GM21423 (cell line): ENCODE measurements around the gene CRY2.

Source experiments
- ATAC-seq: cut with Tn5 transposase; IDR thresholded peaks from one replicate; pipeline ENCODE4 v1.9.1; 2021; ENCODE audit warnings: mild to moderate bottlenecking, moderate library complexity; ENCODE audit not compliant: unreplicated experiment

Gene CRY2

DNA sequence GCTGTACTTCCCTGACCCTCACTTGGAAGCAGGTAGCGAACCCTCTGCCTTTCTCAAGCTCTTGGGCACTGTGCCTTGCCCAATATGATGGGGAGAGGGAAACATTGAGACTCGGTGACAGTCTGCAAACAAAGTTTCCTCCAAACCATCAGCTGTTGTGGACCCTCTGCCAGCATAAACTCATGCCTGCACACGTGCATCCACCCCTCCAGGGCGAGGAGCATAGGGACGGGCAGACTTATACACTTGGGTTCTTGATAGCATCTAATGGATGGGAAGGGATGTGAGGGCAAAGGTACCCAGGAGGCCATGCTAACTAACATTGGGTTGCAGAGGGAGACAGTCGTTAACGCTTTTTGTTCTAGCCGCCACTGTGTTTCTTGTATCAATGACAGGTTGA, 29.9 kb downstream of the CRY2 start:
- no peak for ATAC-seq

DNA sequence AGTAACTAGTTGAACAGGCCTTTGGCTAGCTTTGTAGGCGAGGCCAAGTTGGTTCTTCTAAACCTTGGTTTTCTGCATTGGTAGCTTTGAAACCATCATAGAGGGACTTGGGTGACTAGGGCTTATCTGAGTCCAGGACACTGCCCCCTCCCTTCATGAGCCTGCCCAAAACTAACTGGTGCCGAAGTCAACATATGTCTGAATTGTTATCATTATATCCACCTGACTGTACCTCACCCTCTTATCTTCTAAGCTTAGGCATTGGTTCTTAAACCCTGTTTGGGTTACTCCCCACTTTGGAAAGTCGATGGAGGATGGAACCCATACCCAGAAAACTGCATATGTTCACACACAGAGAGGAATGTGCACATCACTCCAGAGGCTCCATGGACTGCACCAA, 30.6 kb downstream of the CRY2 start:
- no peak for ATAC-seq

DNA sequence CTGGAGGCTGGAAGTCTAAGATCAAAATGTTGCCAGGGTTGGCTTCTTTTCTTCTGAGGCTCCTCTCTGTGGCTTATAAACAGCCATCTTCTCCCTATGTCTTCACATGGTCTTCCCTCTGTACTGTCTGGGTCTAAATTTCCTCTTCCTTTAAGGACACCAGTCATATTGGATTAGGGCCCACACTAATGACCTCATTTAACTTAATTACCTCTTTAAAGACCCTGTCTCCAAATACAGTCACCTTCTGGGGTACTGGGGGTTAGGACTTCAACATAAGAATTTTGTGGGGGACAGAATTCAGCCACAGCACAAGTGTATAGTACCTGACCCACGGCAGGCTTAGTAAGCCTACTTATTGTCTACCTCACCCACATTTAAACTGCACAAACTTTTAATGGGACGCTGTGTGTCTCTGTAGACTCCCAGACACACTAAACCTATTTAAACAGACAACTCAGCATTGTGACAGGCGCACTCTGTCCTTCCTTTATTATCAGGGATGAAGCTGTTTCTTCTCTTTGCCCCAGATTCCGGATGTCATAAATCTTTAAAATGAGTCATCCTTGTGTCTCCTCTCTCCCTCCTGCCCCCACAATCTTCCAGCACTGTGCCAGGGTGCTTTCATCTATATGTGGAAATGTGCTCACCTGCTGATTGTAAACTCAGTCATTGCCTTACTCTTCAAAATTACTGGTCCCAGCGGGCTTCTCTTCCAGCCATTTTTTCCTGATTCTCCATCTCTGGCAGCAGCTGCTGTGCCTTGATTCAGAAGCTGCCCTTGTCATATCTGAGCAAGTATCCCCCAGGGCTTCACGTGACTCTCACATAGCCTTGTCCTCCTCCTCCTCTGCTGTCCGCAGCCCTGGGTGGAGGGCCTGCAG, 32.8 kb downstream of the CRY2 start:
- no peak for ATAC-seq

DNA sequence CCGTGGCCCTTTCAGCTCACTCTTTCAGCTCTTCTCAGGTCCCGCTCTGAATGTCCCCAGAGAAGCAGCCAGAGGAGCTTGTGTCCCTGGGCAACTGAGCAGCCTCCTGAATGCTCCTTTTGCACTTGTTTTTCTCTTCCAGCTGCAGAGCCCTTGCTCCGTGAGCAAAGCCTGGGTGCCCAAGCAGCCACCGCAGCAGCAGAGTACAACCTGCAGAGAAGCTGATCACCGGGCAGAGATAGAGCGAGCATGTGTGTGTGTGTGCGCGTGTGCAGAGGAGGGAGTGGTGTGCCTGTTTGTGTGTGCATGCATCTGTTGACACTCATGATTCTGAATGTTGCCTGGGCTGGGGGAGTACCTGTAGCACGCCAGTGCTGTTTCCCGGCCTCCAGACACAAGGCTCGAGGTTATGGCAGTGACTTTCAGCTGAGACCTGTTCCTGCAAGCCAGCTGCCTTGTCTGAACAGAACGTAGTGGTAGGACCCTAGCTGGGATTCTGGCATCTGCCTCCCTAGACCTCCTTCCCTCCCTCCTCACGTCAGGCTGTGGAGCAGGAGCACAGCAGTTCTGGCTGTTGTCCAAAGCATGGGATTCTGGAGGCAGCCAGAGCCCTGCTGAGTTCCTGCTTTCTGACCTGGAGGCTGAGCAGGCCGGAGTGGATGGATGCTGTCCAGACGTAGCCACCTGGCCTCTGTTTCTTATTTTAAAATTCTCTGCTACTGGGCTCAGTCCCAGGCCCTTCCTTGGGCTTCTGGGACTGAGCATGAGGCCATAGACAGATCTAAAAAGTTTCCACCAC, 33.7 kb downstream of the CRY2 start:
- ATAC-seq: no peak

DNA sequence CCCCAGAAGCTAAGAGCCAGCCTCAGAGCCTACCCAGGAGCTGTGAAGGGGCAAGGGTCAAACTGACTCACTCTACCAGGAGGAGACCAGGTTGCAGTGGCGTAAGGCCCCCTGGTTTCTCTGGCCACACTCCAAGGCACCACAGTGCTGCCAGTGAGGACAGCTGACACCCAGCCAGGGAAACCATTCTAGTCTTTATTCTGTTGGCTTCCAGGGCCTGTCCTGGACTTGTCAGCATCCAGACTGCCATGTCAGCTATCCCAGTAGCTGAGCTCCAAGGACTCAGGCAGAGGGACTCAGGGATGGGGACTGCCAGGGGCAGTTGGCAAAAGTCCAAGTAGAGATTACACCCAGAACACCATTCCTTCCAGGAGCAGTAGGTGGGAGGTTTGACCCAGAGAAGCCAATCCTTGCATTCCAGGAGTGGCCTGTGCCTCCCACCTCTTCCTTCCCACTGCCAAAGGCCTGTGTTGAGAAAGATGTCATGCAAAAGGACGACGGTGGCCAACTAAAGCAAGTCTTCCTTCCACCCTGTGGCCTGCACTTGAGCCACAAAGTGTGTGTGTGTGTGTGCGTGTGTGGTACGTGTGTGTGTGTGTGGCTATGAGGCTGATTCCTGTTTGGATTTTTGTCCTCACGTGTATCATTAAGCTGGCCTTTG, 34.6 kb downstream of the CRY2 start:
- no peak for ATAC-seq

DNA sequence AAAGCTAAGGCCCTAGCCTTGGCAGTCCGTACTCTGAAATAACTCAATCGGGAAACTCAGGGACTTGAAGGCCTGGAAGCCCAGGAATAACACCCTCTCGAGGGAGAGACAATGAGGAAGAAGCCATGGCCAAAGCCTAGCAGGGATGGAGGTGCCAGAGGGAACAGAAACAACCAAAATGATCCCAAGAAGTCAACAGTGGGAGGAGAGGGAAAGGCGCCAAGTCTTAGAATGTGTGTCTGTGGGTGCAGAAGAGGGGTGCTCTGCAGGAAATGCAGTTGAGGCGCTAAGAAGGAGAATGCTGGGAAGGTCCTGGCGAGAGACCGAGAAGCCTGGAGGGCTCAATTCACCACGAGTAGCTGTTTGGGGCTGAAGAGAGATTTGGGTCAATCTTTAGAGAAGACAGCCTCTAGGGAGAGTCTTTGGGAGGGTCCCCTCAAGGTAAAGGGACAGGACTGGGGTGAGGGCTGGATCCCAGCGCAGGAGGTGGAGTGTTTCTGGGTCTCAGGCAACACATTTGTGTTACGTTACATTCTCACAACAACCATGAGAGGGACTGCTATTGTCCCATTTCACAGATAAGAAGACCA, 37.4 kb downstream of the CRY2 start:
- no peak for ATAC-seq

DNA sequence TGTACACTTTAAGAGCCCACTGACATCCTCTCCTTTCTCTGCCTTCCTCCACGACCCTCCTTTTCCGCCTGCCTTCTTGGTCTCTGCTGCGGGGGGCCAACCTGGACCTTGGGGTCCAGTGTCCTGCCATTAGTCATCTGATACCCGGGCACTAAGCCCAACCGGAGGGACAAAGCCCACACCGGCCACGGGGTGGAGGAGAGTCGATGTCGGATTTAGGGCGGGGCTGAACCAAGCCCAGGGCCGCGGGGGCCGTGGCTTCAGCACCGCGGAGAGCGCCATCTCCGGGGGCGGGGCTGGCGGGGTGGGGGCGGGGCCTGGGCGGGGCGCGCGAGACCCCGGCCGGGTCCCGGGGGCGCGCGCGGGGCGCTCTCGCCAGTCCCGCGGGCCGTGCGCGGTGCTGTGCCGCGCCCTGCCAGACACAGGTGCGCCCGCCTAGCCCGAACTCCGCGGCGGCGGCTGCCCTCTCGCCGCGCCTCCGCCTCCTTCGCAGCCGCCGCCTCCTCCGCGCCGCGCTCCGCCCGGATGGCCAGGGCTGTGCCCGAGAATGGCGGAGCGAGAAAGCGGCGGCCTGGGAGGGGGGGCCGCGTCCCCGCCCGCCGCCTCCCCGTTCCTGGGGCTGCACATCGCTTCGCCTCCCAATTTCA, 38.1 kb downstream of the CRY2 start, which contains the start of gene MAPK8IP1:
Gene MAPK8IP1 (plus strand): TSS at position 378 of the 647 bp plus-strand sequence. CDS start 170 bp downstream, at position 548.
- peak; percentile 65 for ATAC-seq

DNA sequence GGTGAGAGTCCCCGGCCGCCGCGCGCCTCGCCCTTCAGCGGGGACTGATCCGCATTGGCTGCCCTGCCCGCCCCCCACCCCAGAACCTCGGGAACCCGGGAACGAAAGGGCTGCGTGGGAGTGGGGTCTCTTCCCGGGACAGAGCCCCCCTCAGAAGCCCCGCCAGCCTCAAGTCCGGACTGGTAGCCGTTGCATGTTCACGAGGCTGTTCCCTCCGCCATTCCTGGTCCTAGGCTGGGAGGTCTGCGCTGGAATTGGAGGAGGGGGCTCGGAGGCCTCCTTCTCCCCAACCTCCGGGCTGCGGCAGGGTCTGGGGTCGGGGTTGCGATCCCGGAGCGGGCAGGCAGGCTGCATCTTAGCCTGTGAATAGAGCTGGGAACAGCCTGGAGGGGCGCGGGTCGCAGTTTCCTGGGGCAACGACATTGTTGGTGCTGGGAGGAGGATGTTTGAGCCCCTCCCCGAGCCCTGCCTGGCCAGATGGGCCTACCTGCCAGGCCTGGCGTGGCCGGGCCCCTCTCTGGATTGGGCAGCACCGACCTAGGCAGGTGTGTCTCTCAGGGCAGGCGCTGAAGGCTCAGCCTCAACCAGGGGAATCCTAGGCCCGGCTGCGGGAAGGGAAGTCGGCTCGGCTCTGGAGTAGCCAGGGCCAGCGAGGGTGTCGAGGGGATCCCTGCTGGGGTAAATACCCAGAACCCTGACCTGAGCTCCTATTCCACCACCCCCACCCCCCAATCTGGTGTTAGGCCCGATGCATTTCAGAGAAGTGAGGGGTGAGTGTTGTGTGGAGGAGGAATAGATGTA, 38.8 kb downstream of the CRY2 start:
- ATAC-seq: no peak

DNA sequence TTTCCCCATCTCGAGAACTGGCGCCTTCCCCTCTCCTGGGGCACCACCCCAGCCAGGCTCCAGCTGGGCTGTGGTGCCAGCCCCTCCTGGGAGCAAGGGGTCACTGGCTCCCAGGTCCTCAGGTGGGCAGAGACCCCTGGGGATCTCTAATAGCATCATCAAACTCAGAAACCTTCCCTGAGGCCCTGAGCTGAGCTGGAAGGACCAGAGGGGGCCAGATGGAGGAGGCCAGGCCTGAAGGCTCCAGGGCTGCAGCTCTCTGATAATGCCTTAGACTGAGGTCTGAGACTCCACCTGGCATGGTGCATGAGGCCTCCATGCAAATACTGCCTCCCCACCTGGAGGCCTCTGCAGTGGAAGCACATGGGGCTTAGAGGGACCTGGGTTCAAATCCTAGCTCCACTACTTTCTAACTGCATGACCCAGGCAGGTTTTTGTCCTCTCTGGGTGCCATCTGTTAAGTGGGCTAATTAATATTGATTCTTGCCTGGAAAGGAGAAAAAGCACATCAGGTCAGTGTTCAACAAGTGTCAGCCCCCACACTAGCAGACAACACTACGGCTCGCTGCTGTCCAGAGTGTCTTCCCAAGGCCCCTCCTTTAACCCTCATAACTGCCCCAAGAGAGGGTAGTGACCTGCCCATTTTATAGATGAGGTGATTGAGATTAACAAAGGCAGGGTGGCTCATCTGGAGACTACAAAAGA, 39.7 kb downstream of the CRY2 start:
- no peak for ATAC-seq

DNA sequence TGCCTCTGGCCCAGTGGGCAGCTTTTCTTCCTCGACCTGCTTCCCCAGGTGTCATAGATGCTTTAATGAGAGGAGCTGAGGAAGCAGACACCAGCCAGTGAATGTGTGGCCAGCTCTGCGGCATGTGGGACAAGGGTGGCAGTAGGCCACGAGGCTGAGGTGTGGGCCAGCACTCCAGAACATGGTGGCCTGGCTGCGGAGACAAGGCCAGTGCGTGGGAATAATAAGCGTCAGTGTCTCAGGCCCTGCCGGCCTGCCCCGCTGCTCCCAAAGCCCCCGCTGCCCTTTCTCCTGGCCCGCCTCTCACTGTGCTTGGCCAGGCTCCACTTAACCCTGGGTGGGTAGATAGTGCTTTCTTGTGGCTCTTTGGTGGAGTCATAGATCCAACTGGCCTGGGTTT, 40.3 kb downstream of the CRY2 start:
- ATAC-seq: no peak

DNA sequence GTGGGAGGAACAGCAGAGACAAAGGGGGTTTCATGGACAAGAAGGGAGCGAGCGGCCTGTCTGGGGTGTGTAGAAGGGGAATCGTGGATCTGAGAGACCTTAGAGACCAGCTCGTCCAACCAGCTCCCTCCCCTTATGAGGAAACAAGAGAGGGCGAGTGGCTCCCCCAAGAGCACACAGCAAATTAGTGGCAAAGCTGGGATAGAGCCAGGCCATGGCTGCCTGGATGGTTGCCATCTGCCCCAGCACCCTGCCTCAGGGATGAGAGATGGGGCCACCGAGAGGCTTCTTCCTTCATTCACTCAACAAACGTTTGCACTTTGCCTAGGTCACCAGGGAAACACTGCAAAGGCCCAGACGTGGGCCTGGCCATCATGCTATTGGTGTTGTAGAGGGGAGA, 42.3 kb downstream of the CRY2 start:
- no peak for ATAC-seq

DNA sequence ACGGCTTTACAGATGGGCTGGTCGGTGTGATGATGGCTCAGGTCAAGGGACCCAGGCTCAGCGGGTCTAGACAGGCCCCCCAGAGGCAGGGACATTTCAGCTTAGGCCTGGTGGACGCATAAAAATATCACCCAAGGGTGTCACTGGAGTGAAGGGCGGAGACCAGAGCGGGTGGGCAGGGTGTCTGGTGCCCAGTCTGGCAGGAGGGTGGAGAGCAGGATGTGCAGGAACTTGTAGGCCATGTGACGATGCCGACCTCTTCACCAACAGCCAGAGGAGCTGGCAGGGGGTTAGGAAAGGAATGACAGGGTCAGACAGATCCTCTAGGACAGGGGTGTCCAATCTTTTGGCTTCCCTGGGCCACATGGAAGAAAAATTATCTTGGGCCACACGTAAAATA, 42.7 kb downstream of the CRY2 start:
- no peak for ATAC-seq

DNA sequence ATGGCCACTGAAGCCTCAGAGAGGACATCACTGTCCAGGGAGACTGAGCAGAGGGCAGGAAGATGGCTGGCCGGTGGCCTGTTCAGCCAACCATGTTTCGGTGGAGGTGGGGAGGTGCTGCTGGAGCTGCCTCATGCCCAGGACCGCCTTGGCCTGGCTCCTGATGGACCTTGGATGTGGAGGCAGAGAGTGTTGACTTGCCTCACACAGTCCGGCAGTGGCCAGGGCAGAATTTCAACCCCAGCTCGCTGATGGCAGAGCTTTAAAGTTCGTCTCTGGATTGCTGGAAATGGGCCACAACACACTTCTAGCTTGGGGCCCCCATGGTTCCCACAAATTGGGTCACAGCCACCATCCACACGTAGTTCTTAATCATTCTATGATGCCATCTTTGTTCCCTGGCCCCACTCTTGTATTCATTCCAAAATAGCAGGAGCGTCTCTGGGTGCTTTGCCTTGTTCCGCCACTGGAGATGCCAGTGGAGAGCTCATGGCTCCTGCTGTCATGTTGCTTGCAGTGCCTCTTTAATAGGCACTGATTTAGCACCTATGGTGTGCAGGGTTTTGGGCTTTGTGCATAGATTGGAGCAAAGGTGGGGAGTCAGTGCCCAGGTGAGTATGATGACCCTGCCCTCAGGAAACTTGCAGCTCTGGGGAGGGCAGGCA, 43.7 kb downstream of the CRY2 start:
- ATAC-seq: no peak

DNA sequence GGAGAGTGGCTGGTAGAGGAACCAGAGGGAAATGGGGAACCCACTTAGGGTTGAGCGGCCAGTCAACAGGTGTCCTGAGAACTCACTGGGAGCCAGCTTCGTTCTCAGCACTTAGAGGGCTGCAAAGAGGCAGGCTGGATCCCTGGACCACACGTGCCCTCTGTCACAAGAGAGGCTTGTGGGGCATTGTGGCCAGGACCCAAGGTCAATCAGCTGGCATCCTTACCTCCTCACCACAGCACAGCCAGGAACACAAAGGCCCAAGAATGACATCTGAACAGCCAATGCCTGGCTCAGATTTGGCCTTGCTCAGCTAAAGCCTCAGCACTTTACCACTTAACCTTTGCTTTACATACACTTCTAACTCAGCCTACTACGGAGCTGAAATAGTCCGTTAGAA, 45.6 kb downstream of the CRY2 start:
- ATAC-seq: no peak

DNA sequence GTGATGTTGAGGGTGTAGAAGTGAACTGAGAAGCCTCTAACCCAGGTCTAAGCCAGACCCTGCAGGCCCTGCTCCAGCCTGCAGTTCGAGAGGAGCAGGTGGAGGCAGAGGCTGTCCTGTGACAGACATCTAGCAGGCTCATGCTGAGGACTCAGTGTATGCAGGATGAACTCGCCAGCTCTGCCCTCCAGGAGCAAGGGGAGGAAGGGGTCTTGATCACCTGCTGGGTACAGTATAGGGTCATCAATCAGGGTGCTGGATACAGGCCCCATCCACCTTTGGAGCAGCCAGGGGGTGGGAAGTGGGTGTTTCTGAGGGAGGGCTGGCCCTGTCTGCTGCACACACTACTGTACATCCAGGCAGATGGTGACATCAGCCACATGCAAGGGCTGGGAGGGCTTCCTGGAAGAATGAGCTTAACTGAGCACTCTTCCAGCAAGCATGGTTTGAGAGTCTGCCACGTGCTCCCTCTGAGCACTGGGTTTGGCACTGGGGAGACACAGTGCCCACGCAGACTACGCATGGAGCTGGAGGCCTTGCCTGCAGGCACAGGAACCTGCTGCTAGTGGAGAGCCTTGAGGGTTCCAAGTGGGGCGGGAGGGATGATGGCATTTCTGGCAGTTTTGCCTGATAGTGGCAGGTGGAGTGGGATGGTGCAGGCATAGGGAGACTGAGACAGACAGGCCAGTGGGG, 47.4 kb downstream of the CRY2 start:
- ATAC-seq: no peak

DNA sequence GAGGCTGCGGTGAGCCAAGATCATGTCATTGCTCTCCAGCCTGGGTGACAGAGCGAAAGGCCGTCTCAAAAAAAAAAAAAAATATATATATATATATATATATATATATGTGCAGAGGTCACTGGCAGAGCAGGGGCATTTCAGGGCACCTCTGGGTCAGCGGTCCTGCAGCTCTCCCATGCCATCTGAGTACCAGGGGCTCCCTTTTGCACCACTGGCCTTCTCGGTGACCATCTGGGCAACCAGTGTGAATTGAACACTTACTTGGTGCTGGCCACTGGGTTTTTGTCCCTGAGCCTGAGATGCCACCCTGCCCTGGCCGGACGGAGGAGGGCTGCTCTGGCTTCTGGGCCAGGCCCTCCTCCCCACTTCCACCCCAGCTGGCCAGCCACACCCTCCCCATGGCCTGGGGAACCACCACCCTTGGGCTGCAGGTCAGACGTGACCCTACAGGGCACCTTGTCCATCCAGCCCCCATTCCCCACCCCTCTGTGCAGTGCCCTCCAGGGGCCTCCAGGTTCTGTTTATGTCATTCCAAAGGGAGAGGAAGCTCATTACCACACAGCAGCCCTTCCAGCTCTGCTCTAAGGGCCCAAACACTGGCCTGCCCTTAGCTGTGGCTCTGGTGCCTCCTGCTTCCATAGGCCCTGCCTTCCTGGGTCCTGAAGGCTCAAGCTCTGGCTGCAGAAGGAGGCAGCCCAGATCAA, 48.4 kb downstream of the CRY2 start:
- no peak for ATAC-seq

DNA sequence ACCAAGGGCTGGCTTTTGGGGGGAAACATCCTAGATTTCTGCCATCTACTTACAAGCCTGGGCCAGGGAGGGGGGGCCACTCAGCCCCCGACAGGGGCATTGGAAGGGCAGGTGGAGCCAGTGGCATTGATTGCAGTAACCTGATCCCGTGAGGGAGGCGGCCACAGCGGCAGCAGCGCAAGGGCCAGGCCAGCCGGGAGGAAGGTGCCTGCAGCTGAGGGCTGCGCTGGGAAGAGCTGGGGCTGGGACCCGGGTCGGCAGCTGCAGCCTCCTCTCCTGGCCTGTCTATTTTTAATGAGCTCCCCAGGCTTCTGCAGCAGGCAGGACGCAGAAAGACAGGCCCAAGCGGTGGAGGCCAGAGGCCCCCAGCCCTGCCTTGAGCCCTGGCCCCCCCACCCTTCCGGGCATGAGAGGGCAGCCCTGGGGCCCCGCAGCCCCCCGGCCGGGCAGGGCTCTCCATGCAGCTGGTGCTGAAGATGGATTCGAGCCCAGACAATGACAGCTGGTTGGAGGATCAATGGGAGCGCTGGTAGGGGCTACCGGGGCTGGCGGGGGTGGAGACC, 49.2 kb downstream of the CRY2 start:
- ATAC-seq: no peak
